Stimulated activated CD4-positive, alpha-beta T cell treated with anti-CD3 and anti-CD28 coated beads, Interleukin-4, amount 100 ng/mL, for 24 hours (primary cell): ENCODE measurements around the gene PPP2R2C.

ENCODE experiments used
- DNase-seq: peaks from one replicate; pipeline ENCODE4 v3.0.0-alpha.2; 2020

Gene PPP2R2C

DNA sequence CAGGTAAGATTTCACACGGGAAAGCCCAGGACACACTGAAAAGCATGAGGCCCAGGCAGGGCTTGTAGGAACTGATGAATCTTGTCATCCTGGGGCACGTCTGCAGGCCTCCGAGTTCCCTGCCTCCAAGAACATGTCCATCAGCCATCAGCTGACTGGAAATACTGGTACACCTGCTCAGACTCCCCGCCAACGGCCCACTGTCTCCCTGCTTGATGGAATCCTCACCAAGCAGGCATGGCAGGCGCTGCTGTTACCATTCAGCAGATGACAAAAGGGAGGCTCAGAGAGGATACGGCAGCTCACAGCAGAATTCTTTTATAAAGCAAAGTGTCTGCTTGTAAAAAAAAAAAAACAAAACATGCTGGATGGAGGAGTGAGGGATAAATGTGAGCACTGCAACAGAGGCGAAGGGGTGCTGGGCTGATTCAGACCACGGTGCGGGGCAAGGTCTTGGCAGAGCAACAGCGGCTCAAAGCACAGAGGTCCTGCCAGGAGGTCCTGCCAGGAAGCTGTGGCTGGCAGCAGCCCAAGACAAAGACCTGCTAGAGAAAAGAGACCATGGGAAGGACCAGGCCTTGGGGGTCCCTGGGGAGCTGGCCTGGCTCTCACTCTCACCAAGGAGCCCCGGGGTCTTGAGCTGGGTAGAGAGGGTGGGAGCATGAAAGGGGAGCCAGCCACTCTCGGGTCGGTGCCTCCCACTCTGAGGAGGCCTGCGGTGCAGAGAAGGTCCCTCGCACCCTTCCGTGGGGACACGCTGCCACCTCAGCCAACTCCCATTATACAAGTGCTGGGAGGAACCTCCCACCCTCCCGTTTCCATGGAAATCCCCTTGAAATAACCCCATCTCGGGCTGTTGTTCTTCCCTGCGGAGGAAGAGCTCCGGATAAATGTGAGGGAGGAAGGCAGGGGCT is 25.6 kb downstream of the PPP2R2C start:
- DNase-seq: no peak

- DNase-seq: no peak
Measured at GRCh38 chr4:6446130-6446482, 26.3 kb downstream of the PPP2R2C start.

DNA sequence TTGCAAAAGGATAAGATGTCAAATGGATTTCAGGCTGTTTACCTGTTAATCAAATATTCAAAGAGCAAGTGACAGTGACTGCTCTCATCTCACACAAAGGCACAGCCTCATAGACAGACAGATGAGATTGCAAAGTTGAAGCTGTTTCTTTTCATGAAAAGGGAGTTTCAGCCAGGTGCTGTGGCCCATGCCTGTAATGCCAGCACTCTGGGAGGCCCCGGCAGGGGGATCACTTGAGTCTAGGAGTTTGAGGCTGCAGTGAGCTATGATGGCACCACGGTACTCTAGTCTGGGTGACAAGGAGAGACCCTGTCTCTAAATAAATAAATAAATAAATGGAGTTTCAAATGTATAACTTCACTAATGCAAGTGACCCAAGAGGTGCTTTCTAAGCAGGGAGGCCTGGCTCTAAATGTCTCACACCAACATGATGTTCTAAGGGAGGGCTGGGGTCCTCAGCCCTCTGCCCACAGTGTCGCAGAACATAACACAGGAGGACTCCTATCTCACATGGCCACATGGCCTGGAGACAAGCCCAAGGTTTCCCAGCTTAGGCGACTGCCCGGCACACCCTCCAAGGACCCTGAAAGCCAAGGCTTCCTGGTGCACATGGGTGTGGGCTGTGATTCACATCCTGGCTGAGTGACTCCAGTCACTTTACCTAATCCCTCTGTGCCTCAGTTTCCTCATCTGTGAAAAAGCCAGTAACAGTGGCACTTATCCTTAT is 26.8 kb downstream of the PPP2R2C start:
- DNase-seq: no peak

- DNase-seq: no peak
Measured at GRCh38 chr4:6444582-6444981, 27.8 kb downstream of the PPP2R2C start.

- no peak for DNase-seq
Measured at GRCh38 chr4:6443035-6444023, 29.1 kb downstream of the PPP2R2C start.

DNA sequence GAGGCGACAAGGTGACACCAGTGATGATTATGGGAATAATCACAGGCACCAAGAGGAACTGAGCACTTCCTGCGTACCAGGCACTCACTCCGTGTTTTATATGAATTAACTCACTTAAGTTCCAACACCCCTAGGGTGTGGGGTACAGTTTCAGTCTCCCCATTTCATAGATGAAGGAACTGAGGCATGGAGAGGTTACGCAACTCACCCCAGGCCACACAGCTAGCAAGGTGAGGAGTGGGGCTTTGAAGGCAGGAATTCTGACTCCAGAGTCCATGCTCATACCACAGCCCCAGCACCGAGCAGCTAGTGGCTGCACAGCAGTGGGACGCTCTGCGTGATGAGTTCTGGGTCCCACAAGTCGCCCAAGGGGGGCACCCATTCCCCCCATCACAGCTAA is 29.9 kb downstream of the PPP2R2C start:
- no peak for DNase-seq

DNA sequence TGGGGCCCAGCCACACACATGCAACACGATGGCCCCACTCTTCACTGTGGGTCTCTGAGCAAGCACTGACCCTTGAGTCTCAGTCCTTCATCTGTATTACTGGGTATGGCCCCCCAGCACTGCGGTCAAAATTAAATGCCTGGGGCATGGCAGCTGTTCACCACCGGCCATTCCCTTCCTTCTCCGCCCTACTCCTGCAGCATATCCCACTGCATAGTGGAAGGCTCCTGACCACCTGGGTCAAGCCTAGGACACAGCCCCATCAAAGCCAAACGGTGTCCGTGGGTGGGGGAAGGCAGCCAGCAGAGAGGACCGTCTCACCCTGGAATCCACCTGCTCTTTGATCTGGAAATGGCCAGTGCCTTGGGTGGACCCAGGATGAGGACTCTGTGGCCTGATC is 30.7 kb downstream of the PPP2R2C start:
- no peak for DNase-seq

DNA sequence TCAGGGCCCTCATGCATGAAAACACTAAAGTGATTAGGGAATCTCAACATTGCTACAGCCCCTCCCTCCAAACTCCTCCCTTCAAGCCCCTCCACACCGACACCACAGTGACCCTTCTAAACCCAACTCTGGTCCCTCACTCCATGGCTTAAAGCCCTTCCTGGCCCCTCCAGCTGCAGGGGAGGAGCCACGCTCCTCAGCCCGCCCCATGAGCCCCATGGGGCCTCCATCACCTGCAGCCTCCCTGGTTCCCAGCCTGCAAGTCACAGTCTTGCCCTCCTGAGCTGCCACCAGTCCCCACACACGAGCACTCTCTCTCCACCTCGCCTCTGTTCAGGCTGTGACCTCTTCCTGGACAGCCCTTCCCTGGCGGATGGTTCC is 31.2 kb downstream of the PPP2R2C start:
- DNase-seq: no peak

GRCh38 chr4:6440506-6441201 is 31.8 kb downstream of the PPP2R2C start:
- no peak for DNase-seq

GRCh38 chr4:6439120-6439762 is 33.2 kb downstream of the PPP2R2C start:
- DNase-seq: no peak

DNA sequence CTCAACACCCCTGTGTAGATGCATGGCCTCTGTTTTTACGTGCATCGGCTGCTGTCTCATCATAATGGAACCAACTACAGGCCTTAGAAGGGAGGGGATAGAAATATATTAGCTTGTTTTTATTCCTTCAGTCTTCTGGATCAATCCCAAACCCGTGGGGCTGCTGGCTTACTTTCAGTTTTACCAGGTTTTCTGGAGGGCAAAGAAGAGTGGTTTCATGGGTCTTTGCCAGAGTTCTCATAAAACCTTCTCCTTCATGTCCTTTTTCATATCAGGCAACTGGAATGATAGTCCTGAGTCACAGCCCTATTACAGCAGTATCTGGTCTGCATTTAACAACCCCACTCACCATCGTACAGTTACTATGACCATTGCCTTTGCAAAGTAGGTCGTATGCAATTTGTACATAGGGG is 34.6 kb downstream of the PPP2R2C start:
- DNase-seq: no peak

GRCh38 chr4:6435010-6435409 is 37.4 kb downstream of the PPP2R2C start:
- no peak for DNase-seq

GRCh38 chr4:6430927-6431326 is 41.5 kb downstream of the PPP2R2C start:
- DNase-seq: no peak

GRCh38 chr4:6427439-6428090 is 44.8 kb downstream of the PPP2R2C start:
- no peak for DNase-seq

- no peak for DNase-seq
Measured at GRCh38 chr4:6426571-6427438, 45.6 kb downstream of the PPP2R2C start.

GRCh38 chr4:6425911-6426310 is 46.5 kb downstream of the PPP2R2C start:
- DNase-seq: no peak

- no peak for DNase-seq
Measured at GRCh38 chr4:6425336-6425735, 47.1 kb downstream of the PPP2R2C start.

GRCh38 chr4:6424425-6424824 is 48.0 kb downstream of the PPP2R2C start:
- DNase-seq: no peak

DNA sequence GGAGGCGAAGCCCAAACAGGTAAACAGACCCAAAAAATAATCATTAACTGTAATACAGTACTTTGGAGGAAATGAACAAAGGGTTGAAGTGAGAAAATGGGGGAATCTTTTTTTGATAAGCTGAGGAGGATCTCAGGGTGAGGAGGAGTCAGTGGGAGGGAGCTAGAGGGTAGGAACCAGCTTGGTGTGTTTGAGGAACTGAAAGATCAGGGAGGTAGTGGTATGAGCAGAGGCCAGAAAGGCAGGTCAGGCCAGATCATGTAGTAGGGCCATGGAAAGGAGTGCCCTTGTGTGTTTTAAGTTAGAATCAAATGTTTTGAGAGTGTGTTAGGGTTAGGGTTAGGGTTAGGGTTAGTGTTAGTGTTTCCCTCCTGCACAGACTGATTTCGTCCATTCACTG is 48.8 kb downstream of the PPP2R2C start:
- DNase-seq: no peak

GRCh38 chr4:6422866-6423265 is 49.5 kb downstream of the PPP2R2C start:
- no peak for DNase-seq
